ENCODE data around the gene INPP4A.

INPP4A gene

DNA sequence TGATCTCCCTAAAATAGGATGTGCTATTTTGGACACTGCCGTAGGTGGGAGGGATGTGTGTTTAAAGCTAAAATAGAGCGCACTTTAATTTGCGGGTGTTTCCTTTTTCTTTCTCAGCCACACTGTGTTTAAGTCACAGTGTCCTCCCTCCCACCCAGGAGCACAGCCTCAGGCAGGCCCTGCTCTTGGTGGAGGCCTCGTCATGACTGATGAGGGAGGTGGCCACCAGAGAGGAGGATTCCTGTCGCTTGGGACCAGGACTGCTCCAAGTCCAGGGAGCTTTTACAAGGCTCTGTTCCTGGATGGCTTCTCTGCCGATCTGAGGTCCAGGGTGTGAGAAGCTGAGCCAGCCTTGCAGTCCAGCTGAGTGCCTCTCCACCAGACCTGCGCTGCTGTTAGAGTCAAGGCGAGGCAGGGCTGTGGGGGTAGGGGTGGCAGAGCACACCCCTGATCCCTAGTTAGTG lies 33.5 kb downstream of the INPP4A start:
- DNase-seq = no peak

- no peak for DNase-seq
Measured at GRCh38 chr2:98478907-98479306, 34.2 kb downstream of the INPP4A start.

- no peak for DNase-seq
Measured at GRCh38 chr2:98479371-98479770, 34.7 kb downstream of the INPP4A start.

GRCh38 chr2:98479959-98480524 lies 35.4 kb downstream of the INPP4A start:
- peak; percentile 91 for DNase-seq

- no peak for DNase-seq
Measured at GRCh38 chr2:98480598-98480997, 35.9 kb downstream of the INPP4A start.

- no peak for DNase-seq
Measured at GRCh38 chr2:98482362-98482761, 37.7 kb downstream of the INPP4A start.

GRCh38 chr2:98483257-98483861 lies 38.7 kb downstream of the INPP4A start:
- DNase-seq = no peak

DNA sequence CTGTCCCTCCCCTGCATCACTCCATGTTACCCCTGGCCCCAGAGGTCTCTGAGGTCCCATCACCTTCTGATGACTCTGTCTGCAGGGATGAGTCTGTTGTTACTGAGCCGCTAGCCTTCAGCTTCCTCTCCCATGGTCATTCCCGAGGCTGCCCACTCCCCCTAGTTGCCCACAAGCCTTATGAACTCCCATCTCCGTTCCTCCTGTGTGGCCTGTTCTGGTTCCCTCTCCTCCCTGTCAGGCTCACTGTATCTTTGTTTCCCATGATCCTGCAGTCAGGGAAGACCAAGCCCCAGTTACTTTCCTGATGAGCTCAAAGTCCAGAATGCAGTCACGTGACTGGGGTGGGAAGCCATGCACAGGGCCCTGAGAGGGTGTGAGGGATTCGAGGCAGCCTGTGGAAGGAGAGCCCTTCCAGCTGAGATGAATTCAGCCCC lies 39.5 kb downstream of the INPP4A start:
- no peak for DNase-seq

- no peak for DNase-seq
Measured at GRCh38 chr2:98484652-98485452, 40.2 kb downstream of the INPP4A start.

GRCh38 chr2:98485453-98485755 lies 40.7 kb downstream of the INPP4A start:
- DNase-seq = no peak

DNA sequence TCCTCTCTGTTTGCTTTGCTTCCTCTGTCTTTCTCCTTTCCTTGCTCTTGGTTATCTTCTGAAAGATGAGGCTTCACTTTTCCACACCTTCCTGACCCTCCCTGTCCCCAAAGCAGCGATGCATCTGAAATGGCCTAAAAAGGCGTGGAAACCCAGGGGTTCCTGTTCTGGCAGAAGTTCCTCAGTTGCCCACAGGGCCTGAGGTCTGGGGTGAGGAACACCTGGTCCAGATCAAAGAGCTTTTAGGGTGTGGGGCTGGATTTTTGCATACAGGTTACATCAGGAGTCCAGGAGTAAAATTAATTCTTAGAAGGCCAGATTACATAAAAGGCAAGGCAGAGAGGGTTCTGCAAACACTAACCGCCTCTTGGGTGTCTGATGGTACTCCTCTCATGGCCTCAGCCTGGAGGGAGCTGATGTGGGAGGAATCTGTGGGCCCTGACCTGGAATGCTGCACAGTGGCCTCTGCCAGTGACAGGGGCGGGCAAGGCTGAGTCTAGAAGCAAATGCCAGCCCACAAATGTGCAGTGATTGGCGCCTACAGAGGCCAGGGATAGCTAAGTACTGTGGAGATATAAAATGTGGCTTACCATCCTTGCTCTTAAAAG lies 41.8 kb downstream of the INPP4A start:
- no peak for DNase-seq

DNA sequence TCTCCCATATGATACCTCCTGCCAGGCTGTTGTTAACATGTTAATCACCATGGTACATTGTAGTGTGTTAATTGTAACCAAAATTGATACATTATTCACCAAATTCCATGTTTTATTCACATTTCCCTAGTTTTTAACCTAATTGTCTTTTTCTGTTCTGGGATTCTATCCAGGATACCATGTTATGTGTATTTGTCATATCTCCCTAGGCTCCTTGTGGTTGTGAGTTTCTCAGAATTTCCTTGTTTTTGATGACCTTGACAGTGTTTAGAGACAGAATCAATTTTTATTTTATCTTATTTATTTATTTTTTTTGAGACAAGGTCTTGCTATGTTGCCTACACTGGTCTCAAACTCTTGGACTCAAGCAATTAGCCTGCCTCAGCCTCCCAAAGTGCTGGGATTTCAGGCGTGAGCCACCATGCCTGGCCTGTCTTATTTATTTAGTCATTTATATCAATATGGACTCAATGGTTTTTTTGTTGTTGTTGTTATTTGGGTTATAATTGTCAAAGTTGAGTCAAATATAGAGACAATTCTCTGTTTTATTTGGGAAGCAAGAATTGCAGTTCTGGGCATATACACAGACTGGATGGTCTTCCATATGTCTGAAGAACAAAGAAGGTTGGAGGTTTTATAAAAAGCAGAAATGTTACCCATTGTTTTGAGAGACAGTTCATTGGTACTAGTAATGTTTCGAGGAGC lies 42.6 kb downstream of the INPP4A start:
- DNase-seq = no peak

DNA sequence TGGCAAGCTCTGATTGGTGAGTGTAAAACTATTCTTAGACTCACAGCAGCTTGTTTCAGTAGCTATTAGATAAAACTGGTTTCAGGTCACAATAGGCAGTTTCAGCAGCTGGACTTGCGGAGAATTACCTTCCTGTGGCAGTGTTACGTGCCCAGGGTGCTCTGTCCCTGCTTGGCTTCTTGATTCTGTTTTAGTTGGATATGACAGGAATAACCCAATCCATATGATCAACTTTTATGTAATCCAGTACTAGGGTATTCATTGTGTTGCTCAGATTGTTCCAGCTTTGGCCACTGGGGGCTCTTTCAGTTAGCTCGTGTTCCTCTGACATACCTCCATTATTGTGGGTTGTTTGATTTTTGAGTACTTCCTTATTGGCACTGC lies 43.1 kb downstream of the INPP4A start:
- DNase-seq = peak; percentile 11

DNA sequence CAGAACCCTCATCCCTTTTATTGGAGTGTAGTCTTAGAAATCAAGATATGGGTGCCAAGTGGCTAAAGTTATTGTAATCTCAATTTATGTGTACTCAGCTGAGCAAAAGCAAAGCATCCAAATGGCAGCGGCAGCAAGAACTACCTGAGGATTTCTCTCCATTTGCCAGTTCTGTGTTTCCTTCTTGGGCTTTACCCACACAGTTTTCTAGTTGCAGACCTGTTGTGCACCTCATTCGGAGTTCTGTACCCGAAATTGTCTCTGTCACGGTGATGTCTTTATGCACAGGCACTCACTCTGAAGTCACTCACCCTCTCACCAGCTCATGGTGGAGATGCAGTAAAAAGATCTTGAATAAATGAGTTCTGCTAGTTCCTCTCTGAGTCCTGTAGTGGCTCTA lies 43.6 kb downstream of the INPP4A start:
- DNase-seq = no peak

DNA sequence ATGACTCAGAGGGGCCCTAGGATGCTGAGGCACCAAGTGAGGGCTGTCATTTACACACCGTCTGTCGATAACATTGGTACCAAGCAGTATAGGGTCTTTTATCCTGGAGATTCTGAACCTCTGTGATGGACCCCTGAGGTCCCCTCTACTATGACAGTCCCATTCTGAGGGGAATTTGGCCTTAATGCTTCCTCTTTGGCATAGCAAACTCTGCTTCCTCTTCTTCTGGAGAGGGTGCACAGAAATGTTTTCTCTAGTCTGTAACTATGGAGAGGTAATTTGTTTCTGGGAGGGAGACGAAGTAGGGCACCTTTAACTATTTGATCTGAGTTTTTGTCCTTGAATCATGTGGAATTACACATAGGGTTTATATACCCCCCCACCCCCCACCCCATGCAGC lies 44.8 kb downstream of the INPP4A start:
- no peak for DNase-seq

DNA sequence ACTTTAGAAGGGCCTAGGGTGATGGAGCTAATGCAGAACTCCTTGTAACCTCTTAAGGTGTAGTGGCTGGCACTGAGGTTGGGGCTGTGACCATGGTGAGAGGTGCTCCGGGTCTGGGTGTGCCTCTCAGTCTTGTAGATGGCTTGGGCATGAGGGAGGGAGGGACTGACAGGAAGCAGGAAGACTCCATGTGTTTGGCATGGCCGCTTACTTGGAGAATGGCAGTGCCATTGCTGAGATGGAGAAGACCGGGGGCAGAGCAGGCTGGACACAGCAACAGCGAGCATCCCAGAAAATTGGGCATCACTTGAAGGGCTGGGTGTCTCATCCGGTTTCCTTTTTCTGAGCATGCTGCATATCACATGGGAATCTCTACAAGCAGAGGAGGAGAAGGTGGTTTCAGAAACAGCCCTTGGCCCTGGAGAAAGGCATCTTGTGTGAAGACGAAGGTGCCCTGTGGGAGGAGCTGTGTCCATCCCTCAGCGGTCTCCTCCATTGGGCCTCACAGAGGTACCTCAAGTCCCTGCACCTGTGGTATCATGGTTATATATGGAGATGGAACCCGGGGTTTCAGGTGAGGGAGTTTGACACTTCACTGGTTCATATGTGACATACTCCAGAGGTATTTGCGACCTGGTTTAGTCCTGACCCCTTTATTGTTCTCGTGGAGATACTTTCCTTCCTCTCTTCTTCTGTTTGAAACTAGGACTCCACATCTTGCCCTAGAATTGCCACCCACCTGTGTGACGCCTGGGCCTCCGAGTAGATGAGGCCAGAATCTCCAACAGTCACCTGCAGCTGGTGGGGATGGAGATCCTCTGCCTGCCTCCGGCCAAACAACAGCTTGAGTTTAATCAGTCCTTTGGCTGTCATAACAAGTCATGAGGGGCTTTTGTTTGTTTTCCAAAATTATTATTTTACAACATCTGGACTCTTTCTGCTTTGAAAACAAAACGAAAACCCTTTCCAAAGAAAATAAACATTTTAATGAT lies 45.6 kb downstream of the INPP4A start:
- no peak for DNase-seq

- DNase-seq = no peak
Measured at GRCh38 chr2:98492441-98492840, 47.8 kb downstream of the INPP4A start.

GRCh38 chr2:98494699-98495098 lies 50.0 kb downstream of the INPP4A start:
- DNase-seq = no peak

- DNase-seq = no peak
Measured at GRCh38 chr2:98496750-98497493, 52.3 kb downstream of the INPP4A start.

DNA sequence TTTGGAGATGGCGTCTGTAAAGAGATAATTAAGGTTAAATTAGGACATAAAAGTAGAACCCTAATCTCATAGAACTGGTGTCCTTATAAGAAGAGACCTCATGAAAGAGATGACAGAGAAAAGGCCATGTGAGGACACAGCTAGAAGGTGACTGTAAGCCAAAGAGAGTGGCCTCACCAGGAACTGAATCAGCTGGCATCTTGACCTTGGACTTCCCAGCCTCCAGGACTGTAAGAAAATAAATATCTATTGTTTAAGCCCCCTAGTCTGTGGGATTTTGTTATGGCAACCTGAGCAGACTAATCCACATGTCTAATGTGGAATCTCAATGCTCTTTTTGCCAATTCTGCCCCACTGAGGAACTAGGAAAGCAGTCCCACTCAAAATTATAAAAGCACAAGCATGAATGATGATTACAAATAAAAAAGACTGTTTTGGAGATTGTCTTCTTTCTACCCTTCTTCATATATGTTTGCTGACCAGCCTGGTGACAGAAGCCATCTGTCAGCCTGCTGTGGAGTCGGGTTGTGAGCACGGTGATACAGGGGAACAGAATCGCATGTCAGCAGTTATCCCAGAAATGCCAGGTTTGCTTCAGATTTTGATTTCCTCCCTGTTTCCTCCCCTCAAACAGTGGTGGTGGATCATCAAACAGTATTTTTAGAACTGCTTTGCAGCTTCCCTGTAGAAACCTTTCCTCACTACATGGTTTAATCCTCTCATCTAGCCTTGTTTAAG lies 54.2 kb downstream of the INPP4A start:
- DNase-seq = no peak

- DNase-seq = no peak
Measured at GRCh38 chr2:98500561-98500960, 55.9 kb downstream of the INPP4A start.

All from NCI-H226 (cell line).